HepG2 (cell line): ENCODE data around the gene DNAJB2.

Experiments used
- CBX2 ChIP-seq, 2 experiments: fragments of 200-600 bp in 1 of 2; sonication (generic); formaldehyde crosslinking in 1 of 2; IDR thresholded peaks; 2 replicates each; pipeline versions ENCODE4 v1.7.0 to v1.8.1; 2018 to 2022; ENCODE audit warnings: low read depth in 2 of 2, low read length in 1 of 2, mild to moderate bottlenecking in 1 of 2, missing genetic modification reagents in 1 of 2
- EP300 ChIP-seq, 3 experiments: sonication (generic) in 1 of 3; formaldehyde crosslinking in 1 of 3; IDR thresholded peaks; 2 replicates each; pipeline versions ENCODE4 v1.5.1 to v1.6.1; 2011 to 2020; ENCODE audit warnings: low read depth in 2 of 3, low read length in 2 of 3, borderline replicate concordance in 1 of 3, improper control_type of control experiment in 1 of 3, mild to moderate bottlenecking in 1 of 3, missing genetic modification reagents in 1 of 3, moderate library complexity in 1 of 3
- GTF2F1 ChIP-seq: fragments of 150-350 bp; IDR thresholded peaks from 2 replicates; pipeline ENCODE4 v1.6.1; 2014; ENCODE audit warnings: low read length
- NR2C2 ChIP-seq: sonication (generic); formaldehyde crosslinking; IDR thresholded peaks from 2 replicates; pipeline ENCODE4 v1.4.0; 2020; ENCODE audit warnings: missing genetic modification reagents, mild to moderate bottlenecking, moderate library complexity, borderline replicate concordance
- SMC3 ChIP-seq: IDR thresholded peaks from 2 replicates; pipeline ENCODE4 v1.6.1; 2011; ENCODE audit warnings: low read length, improper control_type of control experiment
- ZNF891 ChIP-seq: sonication (generic); formaldehyde crosslinking; IDR thresholded peaks from 2 replicates; pipeline ENCODE4 v1.5.0; 2020; ENCODE audit warnings: mild to moderate bottlenecking, missing genetic modification reagents
- TF ChIP-seq, protein P1 (sequence below), 2 experiments: sonication (generic) in 1 of 2; formaldehyde crosslinking in 1 of 2; IDR thresholded peaks; 2 replicates each; pipeline versions ENCODE4 v1.5.1 to v1.6.1; 2011 to 2020; ENCODE audit warnings: borderline replicate concordance in 1 of 2, low read depth in 1 of 2, low read length in 1 of 2, mild to moderate bottlenecking in 1 of 2, missing genetic modification reagents in 1 of 2, moderate library complexity in 1 of 2
- TF ChIP-seq, protein P2 (sequence below): sonication (generic); formaldehyde crosslinking; conservative IDR thresholded peaks from 2 replicates; pipeline ENCODE4 v1.4.0; 2020; ENCODE audit warnings: missing genetic modification reagents
- TF ChIP-seq, protein P3 (sequence below): fragments of 450-650 bp; IDR thresholded peaks from 2 replicates; pipeline ENCODE4 v1.6.1; 2017; ENCODE audit warnings: mild to moderate bottlenecking

DNA sequence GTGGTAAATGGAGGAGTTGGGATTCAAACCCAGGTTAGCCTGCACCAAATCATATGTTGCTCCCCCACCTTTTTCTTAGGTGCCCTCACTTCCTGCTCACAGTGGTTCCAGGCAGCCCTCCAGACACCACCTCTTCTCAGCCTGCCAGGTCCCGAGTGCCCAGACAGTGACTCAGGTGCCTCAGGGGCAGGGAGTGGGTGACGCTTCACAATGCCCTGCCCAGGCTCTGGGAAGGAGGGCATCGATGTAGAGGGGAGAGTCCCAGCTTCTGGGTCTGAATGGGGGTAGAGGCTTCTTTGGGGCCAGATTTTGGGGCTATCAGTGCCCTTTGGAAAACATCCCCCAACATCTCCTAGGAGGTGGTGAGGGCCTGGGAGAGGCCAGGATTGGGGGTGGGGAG is 5.2 kb upstream of the DNAJB2 start:
- no peak for TF ChIP-seq CBX2 (IDR thresholded peaks at IDR 0.05; ENCODE audit: low read depth, low read length)
- TF ChIP-seq CBX2 (CRISPR knock-in tag; IDR thresholded peaks at IDR 0.05; ENCODE audit: low read depth) = no peak
- TF ChIP-seq, protein P1, sequence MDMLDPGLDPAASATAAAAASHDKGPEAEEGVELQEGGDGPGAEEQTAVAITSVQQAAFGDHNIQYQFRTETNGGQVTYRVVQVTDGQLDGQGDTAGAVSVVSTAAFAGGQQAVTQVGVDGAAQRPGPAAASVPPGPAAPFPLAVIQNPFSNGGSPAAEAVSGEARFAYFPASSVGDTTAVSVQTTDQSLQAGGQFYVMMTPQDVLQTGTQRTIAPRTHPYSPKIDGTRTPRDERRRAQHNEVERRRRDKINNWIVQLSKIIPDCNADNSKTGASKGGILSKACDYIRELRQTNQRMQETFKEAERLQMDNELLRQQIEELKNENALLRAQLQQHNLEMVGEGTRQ (IDR thresholded peaks at IDR 0.05; ENCODE audit: low read depth, low read length) = no peak
- TF ChIP-seq, protein P1 (CRISPR knock-in tag; IDR thresholded peaks at IDR 0.05; ENCODE audit: borderline replicate concordance) = no peak
- TF ChIP-seq, protein P2, sequence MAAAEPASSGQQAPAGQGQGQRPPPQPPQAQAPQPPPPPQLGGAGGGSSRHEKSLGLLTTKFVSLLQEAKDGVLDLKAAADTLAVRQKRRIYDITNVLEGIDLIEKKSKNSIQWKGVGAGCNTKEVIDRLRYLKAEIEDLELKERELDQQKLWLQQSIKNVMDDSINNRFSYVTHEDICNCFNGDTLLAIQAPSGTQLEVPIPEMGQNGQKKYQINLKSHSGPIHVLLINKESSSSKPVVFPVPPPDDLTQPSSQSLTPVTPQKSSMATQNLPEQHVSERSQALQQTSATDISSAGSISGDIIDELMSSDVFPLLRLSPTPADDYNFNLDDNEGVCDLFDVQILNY (CRISPR knock-in tag) = no peak
- TF ChIP-seq SMC3 = no peak
- TF ChIP-seq EP300 (IDR thresholded peaks at IDR 0.05; ENCODE audit: low read depth in 2 of 2, low read length in 2 of 2) = no peak
- TF ChIP-seq EP300 (CRISPR knock-in tag; IDR thresholded peaks at IDR 0.05; ENCODE audit: borderline replicate concordance) = no peak
- no peak for TF ChIP-seq NR2C2 (CRISPR knock-in tag)
- TF ChIP-seq, protein P3, sequence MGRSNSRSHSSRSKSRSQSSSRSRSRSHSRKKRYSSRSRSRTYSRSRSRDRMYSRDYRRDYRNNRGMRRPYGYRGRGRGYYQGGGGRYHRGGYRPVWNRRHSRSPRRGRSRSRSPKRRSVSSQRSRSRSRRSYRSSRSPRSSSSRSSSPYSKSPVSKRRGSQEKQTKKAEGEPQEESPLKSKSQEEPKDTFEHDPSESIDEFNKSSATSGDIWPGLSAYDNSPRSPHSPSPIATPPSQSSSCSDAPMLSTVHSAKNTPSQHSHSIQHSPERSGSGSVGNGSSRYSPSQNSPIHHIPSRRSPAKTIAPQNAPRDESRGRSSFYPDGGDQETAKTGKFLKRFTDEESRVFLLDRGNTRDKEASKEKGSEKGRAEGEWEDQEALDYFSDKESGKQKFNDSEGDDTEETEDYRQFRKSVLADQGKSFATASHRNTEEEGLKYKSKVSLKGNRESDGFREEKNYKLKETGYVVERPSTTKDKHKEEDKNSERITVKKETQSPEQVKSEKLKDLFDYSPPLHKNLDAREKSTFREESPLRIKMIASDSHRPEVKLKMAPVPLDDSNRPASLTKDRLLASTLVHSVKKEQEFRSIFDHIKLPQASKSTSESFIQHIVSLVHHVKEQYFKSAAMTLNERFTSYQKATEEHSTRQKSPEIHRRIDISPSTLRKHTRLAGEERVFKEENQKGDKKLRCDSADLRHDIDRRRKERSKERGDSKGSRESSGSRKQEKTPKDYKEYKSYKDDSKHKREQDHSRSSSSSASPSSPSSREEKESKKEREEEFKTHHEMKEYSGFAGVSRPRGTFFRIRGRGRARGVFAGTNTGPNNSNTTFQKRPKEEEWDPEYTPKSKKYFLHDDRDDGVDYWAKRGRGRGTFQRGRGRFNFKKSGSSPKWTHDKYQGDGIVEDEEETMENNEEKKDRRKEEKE = no peak
- no peak for TF ChIP-seq ZNF891
- TF ChIP-seq GTF2F1 = no peak
